SK-N-SH treated with all-trans-retinoic acid at 6 μM for 48 hours (cell line): ENCODE results near the gene KCNG1.

Source experiments
- ATAC-seq: fragments of 200-7000 bp; cut with Tn5 transposase; 3 replicates; pipeline ENCODE4 v1.9.1; 2020; ENCODE audit warnings: mild to moderate bottlenecking, moderate library complexity
- ARNTL ChIP-seq: fragments of 450-650 bp; formaldehyde crosslinking; IDR thresholded peaks from 2 replicates; pipeline ENCODE4 v1.5.0; 2020; ENCODE audit warnings: low read depth, mild to moderate bottlenecking, moderate library complexity, borderline replicate concordance
- BACH2 ChIP-seq: fragments of 250-450 bp; sonication (Bioruptor Pico); IDR thresholded peaks from 2 replicates; pipeline ENCODE4 v1.9.0; 2021; ENCODE audit warnings: mild to moderate bottlenecking, borderline replicate concordance
- ESRRG ChIP-seq: fragments of 250-450 bp; sonication (Bioruptor Pico); IDR thresholded peaks from 2 replicates; pipeline ENCODE4 v1.6.1; 2021; ENCODE audit warnings: mild to moderate bottlenecking
- GLIS3 ChIP-seq: fragments of 250-450 bp; sonication (Bioruptor Pico); IDR thresholded peaks from 2 replicates; pipeline ENCODE4 v1.5.0; 2020; ENCODE audit warnings: mild to moderate bottlenecking, moderate library complexity
- ISL1 ChIP-seq: fragments of 250-450 bp; sonication (Bioruptor Pico); IDR thresholded peaks from 2 replicates; pipeline ENCODE4 v2.1.2; 2022; ENCODE audit warnings: mild to moderate bottlenecking, moderate library complexity
- OSR1 ChIP-seq: fragments of 250-450 bp; sonication (Bioruptor Pico); IDR thresholded peaks from 2 replicates; pipeline ENCODE4 v1.8.0; 2022; ENCODE audit warnings: moderate library complexity, mild to moderate bottlenecking, inconsistent platforms
- PPARA ChIP-seq: fragments of 250-450 bp; sonication (Bioruptor Pico); IDR thresholded peaks from 2 replicates; pipeline ENCODE4 v1.5.0; 2020; ENCODE audit warnings: mild to moderate bottlenecking, borderline replicate concordance
- RARB ChIP-seq: fragments of 250-450 bp; sonication (Bioruptor Pico); IDR thresholded peaks from 2 replicates; pipeline ENCODE4 v1.8.0; 2021; ENCODE audit warnings: mild to moderate bottlenecking, moderate library complexity
- SNAI2 ChIP-seq: fragments of 250-450 bp; sonication (Bioruptor Pico); IDR thresholded peaks from 2 replicates; pipeline ENCODE4 v1.5.0; 2020; ENCODE audit warnings: mild to moderate bottlenecking, moderate library complexity
- TCF4 ChIP-seq: fragments of 250-450 bp; sonication (Bioruptor Pico); IDR thresholded peaks from 2 replicates; pipeline ENCODE4 v1.8.0; 2021; ENCODE audit warnings: mild to moderate bottlenecking, moderate library complexity, borderline replicate concordance
- TOX ChIP-seq: fragments of 250-450 bp; sonication (Bioruptor Pico); IDR thresholded peaks from 2 replicates; pipeline ENCODE4 v1.8.0; 2021; ENCODE audit warnings: mild to moderate bottlenecking, moderate library complexity, borderline replicate concordance
- ZC3H10 ChIP-seq: fragments of 250-450 bp; sonication (Bioruptor Pico); IDR thresholded peaks from 2 replicates; pipeline ENCODE4 v1.5.1; 2021; ENCODE audit warnings: mild to moderate bottlenecking, moderate library complexity
- ZFP30 ChIP-seq: fragments of 450-650 bp; formaldehyde crosslinking; IDR thresholded peaks from 2 replicates; pipeline ENCODE4 v1.5.0; 2022; ENCODE audit warnings: mild to moderate bottlenecking, moderate library complexity
- ZNF565 ChIP-seq: fragments of 450-650 bp; formaldehyde crosslinking; conservative IDR thresholded peaks from 2 replicates; pipeline ENCODE4 v1.5.0; 2020; ENCODE audit warnings: low read depth, mild to moderate bottlenecking, moderate library complexity
- ZNF8 ChIP-seq: fragments of 450-650 bp; formaldehyde crosslinking; IDR thresholded peaks from 2 replicates; pipeline ENCODE4 v1.5.0; 2020; ENCODE audit warnings: mild to moderate bottlenecking, moderate library complexity
- TF ChIP-seq, protein P1 (sequence below): fragments of 250-450 bp; sonication (Bioruptor Pico); IDR thresholded peaks from 2 replicates; pipeline ENCODE4 v1.8.0; 2021; ENCODE audit warnings: low read depth, mild to moderate bottlenecking, moderate library complexity, borderline replicate concordance
- TF ChIP-seq, protein P2 (sequence below): fragments of 250-450 bp; sonication (Bioruptor Pico); IDR thresholded peaks from 2 replicates; pipeline ENCODE4 v1.5.1; 2021; ENCODE audit warnings: mild to moderate bottlenecking, moderate library complexity
- TF ChIP-seq, protein P3 (sequence below): fragments of 250-450 bp; sonication (Bioruptor Pico); IDR thresholded peaks from 2 replicates; pipeline ENCODE4 v1.5.1; 2020; ENCODE audit warnings: low read depth, mild to moderate bottlenecking, moderate library complexity
- TF ChIP-seq, protein P4 (sequence below): fragments of 250-450 bp; sonication (Bioruptor Pico); IDR thresholded peaks from 2 replicates; pipeline ENCODE4 v1.5.0; 2020; ENCODE audit warnings: mild to moderate bottlenecking, moderate library complexity

KCNG1 gene

DNA sequence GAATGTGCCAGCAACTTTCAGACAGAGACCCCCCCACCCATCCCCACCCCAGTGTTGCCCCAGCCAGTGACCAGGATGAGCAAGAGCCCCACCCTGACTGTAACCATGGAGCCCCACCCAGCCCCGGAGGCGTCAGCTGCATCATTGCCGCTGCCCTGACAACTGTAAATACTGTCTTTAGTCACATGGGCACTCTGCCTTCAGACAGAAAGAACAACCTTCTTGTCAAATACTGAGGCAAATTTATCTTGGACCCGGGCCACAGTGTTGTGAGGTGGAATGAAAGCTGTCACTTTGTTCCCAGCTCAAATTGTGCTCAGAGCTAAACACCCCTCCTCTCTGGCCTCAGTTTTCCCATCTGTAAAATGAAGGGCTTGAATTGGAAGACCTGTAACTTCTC is 40.5 kb downstream of the KCNG1 start:
- TF ChIP-seq, protein P1, sequence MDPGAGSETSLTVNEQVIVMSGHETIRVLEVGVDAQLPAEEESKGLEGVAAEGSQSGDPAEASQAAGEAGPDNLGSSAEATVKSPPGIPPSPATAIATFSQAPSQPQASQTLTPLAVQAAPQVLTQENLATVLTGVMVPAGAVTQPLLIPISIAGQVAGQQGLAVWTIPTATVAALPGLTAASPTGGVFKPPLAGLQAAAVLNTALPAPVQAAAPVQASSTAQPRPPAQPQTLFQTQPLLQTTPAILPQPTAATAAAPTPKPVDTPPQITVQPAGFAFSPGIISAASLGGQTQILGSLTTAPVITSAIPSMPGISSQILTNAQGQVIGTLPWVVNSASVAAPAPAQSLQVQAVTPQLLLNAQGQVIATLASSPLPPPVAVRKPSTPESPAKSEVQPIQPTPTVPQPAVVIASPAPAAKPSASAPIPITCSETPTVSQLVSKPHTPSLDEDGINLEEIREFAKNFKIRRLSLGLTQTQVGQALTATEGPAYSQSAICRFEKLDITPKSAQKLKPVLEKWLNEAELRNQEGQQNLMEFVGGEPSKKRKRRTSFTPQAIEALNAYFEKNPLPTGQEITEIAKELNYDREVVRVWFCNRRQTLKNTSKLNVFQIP (CRISPR knock-in tag): no peak
- TF ChIP-seq, protein P2, sequence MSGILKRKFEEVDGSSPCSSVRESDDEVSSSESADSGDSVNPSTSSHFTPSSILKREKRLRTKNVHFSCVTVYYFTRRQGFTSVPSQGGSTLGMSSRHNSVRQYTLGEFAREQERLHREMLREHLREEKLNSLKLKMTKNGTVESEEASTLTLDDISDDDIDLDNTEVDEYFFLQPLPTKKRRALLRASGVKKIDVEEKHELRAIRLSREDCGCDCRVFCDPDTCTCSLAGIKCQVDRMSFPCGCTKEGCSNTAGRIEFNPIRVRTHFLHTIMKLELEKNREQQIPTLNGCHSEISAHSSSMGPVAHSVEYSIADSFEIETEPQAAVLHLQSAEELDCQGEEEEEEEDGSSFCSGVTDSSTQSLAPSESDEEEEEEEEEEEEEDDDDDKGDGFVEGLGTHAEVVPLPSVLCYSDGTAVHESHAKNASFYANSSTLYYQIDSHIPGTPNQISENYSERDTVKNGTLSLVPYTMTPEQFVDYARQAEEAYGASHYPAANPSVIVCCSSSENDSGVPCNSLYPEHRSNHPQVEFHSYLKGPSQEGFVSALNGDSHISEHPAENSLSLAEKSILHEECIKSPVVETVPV (CRISPR knock-in tag): no peak
- no peak for TF ChIP-seq GLIS3 (CRISPR knock-in tag)
- TF ChIP-seq ZFP30 (CRISPR knock-in tag): no peak
- no peak for ATAC-seq

DNA sequence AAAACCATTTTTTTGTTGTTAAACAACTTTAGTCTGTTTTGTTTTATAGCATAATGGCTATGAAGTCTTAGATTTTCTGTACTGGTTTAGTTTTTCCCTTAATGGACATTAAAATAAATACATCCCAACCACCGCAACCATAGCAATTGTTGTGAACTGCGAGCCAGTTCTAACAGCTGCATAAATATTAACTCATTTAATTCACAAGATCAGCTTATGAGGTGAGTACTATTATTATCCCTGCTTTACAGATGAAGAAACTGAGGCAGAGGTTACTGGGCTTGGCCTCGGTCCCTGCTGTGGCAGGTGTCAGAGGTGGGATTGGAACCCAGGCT is 41.2 kb downstream of the KCNG1 start:
- ATAC-seq: no peak
- TF ChIP-seq ZC3H10 (CRISPR knock-in tag) (no peak), OSR1 (no peak), SNAI2 (CRISPR knock-in tag) (no peak), TCF4 (CRISPR knock-in tag) (no peak), TOX (no peak), RARB (CRISPR knock-in tag) (no peak), BACH2 (CRISPR knock-in tag) (no peak), ESRRG (CRISPR knock-in tag) (no peak)
- TF ChIP-seq, protein P3, sequence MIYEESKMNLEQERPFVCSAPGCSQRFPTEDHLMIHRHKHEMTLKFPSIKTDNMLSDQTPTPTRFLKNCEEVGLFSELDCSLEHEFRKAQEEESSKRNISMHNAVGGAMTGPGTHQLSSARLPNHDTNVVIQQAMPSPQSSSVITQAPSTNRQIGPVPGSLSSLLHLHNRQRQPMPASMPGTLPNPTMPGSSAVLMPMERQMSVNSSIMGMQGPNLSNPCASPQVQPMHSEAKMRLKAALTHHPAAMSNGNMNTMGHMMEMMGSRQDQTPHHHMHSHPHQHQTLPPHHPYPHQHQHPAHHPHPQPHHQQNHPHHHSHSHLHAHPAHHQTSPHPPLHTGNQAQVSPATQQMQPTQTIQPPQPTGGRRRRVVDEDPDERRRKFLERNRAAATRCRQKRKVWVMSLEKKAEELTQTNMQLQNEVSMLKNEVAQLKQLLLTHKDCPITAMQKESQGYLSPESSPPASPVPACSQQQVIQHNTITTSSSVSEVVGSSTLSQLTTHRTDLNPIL (CRISPR knock-in tag): no peak
- TF ChIP-seq, protein P1 (CRISPR knock-in tag): no peak
- TF ChIP-seq, protein P4, sequence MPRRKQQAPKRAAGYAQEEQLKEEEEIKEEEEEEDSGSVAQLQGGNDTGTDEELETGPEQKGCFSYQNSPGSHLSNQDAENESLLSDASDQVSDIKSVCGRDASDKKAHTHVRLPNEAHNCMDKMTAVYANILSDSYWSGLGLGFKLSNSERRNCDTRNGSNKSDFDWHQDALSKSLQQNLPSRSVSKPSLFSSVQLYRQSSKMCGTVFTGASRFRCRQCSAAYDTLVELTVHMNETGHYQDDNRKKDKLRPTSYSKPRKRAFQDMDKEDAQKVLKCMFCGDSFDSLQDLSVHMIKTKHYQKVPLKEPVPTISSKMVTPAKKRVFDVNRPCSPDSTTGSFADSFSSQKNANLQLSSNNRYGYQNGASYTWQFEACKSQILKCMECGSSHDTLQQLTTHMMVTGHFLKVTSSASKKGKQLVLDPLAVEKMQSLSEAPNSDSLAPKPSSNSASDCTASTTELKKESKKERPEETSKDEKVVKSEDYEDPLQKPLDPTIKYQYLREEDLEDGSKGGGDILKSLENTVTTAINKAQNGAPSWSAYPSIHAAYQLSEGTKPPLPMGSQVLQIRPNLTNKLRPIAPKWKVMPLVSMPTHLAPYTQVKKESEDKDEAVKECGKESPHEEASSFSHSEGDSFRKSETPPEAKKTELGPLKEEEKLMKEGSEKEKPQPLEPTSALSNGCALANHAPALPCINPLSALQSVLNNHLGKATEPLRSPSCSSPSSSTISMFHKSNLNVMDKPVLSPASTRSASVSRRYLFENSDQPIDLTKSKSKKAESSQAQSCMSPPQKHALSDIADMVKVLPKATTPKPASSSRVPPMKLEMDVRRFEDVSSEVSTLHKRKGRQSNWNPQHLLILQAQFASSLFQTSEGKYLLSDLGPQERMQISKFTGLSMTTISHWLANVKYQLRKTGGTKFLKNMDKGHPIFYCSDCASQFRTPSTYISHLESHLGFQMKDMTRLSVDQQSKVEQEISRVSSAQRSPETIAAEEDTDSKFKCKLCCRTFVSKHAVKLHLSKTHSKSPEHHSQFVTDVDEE (CRISPR knock-in tag): no peak

DNA sequence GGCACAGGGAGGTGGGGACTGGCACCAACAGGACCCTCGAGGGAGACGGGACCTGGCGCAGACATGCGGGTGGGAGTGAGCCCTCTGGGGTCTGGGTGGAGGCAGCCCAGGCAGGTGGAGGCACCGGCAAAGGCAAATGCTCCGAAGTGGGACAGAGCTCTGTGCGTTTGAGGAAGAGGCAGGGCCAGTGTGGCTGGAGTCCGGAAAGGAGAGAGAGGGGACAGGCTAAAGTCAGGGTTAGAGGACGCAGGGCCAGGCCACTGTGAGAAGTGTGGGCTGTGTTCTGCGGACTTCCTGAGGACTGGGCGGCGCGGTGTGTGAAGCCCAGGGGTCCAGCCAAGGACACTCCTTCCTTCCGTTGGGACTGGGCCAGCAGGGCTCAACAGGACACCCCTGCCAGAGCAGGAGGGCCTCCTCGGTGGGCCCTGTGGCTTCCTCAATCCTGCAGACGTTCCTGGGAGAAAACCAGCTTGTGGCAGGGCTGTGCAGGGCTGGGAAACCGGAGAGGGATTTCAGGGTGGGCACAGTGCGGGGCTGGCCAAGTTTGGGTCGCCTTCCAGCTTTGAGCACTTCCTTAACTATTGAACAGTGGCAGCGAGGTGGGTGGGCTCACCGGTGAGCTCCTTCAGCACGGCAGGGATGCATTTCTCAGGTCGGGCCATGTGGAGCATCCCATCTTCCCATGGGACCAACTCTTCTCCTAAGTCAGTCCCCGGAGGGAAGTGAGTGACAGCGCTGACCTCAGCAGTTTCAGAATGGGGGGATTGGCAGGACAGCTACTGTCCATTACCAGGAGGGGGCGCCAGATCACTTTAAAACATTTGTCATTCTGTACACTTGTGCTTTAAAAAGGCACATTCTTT is 41.8 kb downstream of the KCNG1 start:
- ATAC-seq: peak; percentile 69
- no peak for TF ChIP-seq PPARA (CRISPR knock-in tag)
- no peak for TF ChIP-seq SNAI2 (CRISPR knock-in tag)
- no peak for TF ChIP-seq ZNF565 (CRISPR knock-in tag)
- TF ChIP-seq ZC3H10 (CRISPR knock-in tag): no peak
- no peak for TF ChIP-seq ARNTL (CRISPR knock-in tag)
- TF ChIP-seq, protein P2 (CRISPR knock-in tag): no peak
- TF ChIP-seq, protein P3 (CRISPR knock-in tag): no peak
- no peak for TF ChIP-seq TCF4 (CRISPR knock-in tag)
- no peak for TF ChIP-seq ZFP30 (CRISPR knock-in tag)
- TF ChIP-seq ISL1 (CRISPR knock-in tag): no peak
- TF ChIP-seq ESRRG (CRISPR knock-in tag): no peak
- TF ChIP-seq ZNF8 (CRISPR knock-in tag): no peak
- TF ChIP-seq, protein P4 (CRISPR knock-in tag): no peak
